HepG2 (cell line): ENCODE data around the gene ARHGAP12. TPM values are rescaled to one million over a fixed set of nuclear protein-coding genes. Genes with fewer than 3 reads are reported as not detected.
A peak's percentile ranks its signal among the peaks of the same experiment; 100 is the strongest.

ENCODE experiments used
- ATAC-seq: fragments of 200-7000 bp; cut with Tn5 transposase; 3 replicates; pipeline ENCODE4 v1.9.1; 2020; ENCODE audit warnings: mild to moderate bottlenecking, moderate library complexity
- BruUV-seq: library from RNA; stranded (reverse); fragments of 400-500 nt; replicated peaks from 2 replicates; lab custom pipeline; 2021; lab: Mats Ljungman, UMichigan
- CTCF ChIA-PET: fragments of 300-600 bp; formaldehyde crosslinking; extraction: SDS; loops from one replicate; lab custom pipeline; 2021; ENCODE audit warnings: low total read pairs, inconsistent platforms, low intra/inter-chr PET ratio; lab: Yijun Ruan, JAX
- POLR2A ChIA-PET: fragments of 350-600 bp; sonication (Branson Sonifier 250); formaldehyde crosslinking; loops from one replicate; lab custom pipeline; 2020; ENCODE audit warnings: antibody characterized with exemption, inconsistent platforms; lab: Yijun Ruan, JAX
- DNase-seq: peaks from one replicate; pipeline ENCODE4 v3.0.0-alpha.2; 2015; ENCODE audit warnings: low spot score
- FAIRE-seq: peaks from 3 replicates; lab custom pipeline; 2011; peaks lifted over from hg19 to GRCh38; lab: Jason Lieb, UNC
- H2AFZ ChIP-seq: one replicate; pipeline ENCODE4 v1.6.1; 2011; ENCODE audit warnings: low read length, inconsistent platforms
- H3K27ac ChIP-seq: fragments of 300-600 bp; 3 replicates; pipeline ENCODE4 v1.8.0; 2011; ENCODE audit warnings: mixed run types, mild to moderate bottlenecking, mixed read lengths, low read length, inconsistent platforms; ENCODE audit not compliant: insufficient read depth; ENCODE audit errors: extremely low read length
- H3K27me3 ChIP-seq, 2 experiments: fragments of 200-600 bp in 1 of 2; 2 replicates in 1 of 2; 3 replicates in 1 of 2; pipeline versions ENCODE4 v1.6.0 to v1.8.0; 2011; ENCODE audit warnings: low read length in 2 of 2, mild to moderate bottlenecking in 2 of 2, moderate library complexity in 2 of 2, inconsistent platforms in 1 of 2; ENCODE audit not compliant: insufficient read depth in 2 of 2, control insufficient read depth in 1 of 2
- H3K36me3 ChIP-seq, 2 experiments: fragments of 200-600 bp in 1 of 2; replicated peaks in 1 of 2; 2 replicates in 1 of 2; 3 replicates in 1 of 2; pipeline versions ENCODE4 v1.5.1 to v1.8.0; 2011; ENCODE audit warnings: low read length in 2 of 2, inconsistent platforms in 1 of 2; ENCODE audit not compliant: insufficient read depth in 2 of 2, control insufficient read depth in 1 of 2
- H3K4me1 ChIP-seq: 2 replicates; pipeline ENCODE4 v1.5.1; 2012; ENCODE audit warnings: low read length, inconsistent platforms; ENCODE audit not compliant: insufficient read depth
- H3K4me2 ChIP-seq: 2 replicates; pipeline ENCODE4 v1.6.0; 2011; ENCODE audit warnings: low read depth, low read length, inconsistent platforms
- H3K4me3 ChIP-seq, 3 experiments: fragments of 200-600 bp in 1 of 3; sonication (generic), shearing (Covaris generic) in 1 of 3; replicated peaks in 1 of 3; 2 replicates each; pipeline ENCODE4 v1.5.1; 2011 to 2016; ENCODE audit warnings: low read length in 3 of 3, inconsistent platforms in 2 of 3, low read depth in 2 of 3, mild to moderate bottlenecking in 2 of 3, control low read depth in 1 of 3, mixed read lengths in 1 of 3; ENCODE audit not compliant: insufficient read depth in 1 of 3
- H3K79me2 ChIP-seq: one replicate; pipeline ENCODE4 v1.6.1; 2011; ENCODE audit warnings: low read length, inconsistent platforms; ENCODE audit not compliant: insufficient read depth
- H3K9ac ChIP-seq: 2 replicates; pipeline ENCODE4 v1.6.0; 2011; ENCODE audit warnings: mild to moderate bottlenecking, low read depth, low read length, inconsistent platforms; ENCODE audit not compliant: insufficient read depth
- H3K9me3 ChIP-seq: 2 replicates; pipeline ENCODE4 v1.5.1; 2012; ENCODE audit warnings: mild to moderate bottlenecking, low read length
- H4K20me1 ChIP-seq: 2 replicates; pipeline ENCODE4 v1.6.0; 2011; ENCODE audit warnings: inconsistent platforms, mild to moderate bottlenecking, low read length, moderate library complexity; ENCODE audit not compliant: insufficient read depth
- THAP11 ChIP-seq: IDR thresholded peaks from 2 replicates; pipeline ENCODE4 v1.6.1; 2016; ENCODE audit warnings: missing biosample characterization, missing genetic modification reagents
- ZNF280B ChIP-seq: sonication (generic); formaldehyde crosslinking; IDR thresholded peaks from 2 replicates; pipeline ENCODE4 v1.5.0; 2020; ENCODE audit warnings: missing genetic modification reagents, mild to moderate bottlenecking, borderline replicate concordance
- ZNF281 ChIP-seq: sonication (generic); formaldehyde crosslinking; IDR thresholded peaks from 2 replicates; pipeline ENCODE4 v1.4.0; 2020; ENCODE audit warnings: missing genetic modification reagents, borderline replicate concordance
- ZNF33A ChIP-seq: sonication (generic); formaldehyde crosslinking; IDR thresholded peaks from 2 replicates; pipeline ENCODE4 v1.5.1; 2020; ENCODE audit warnings: missing genetic modification reagents, mild to moderate bottlenecking, moderate library complexity, borderline replicate concordance
- ZNF431 ChIP-seq: sonication (generic); formaldehyde crosslinking; IDR thresholded peaks from 2 replicates; pipeline ENCODE4 v1.9.0; 2022; ENCODE audit warnings: missing genetic modification reagents, low read depth, mild to moderate bottlenecking, borderline replicate concordance
- WGBS: methylation state at CpG from one replicate; pipeline ENCODE4 v1.1.6; 2017; ENCODE audit warnings: low lambda C conversion rate; 5-methylcytosine and 5-hydroxymethylcytosine counted together
- in situ Hi-C: cut with HindIII; loops from 2 replicates; pipeline ENCODE4 v1.10.0; 2017; ENCODE audit warnings: low pct_unique_long_range_greater_than_20kb; ENCODE audit not compliant: extremely low pct_ligation_motif_present
- intact Hi-C: fragments of 100-400 bp; cut with micrococcal nuclease; formaldehyde crosslinking; loops from one replicate; pipeline ENCODE4 v1.10.0; 2022; ENCODE audit not compliant: unreplicated experiment
- polyA plus RNA-seq, 8 experiments: library from polyadenylated mRNA; depleted of rRNA in 3 of 8; stranded (reverse) in 7 of 8; unstranded in 1 of 8; fragments of >200 nt; fragmentation: Illumina TruSeq in 4 of 8; extraction: Trizol in 4 of 8; gene quantifications; 2 replicates each; pipeline versions ENCODE4 v1.2.1 to v1.2.3, GENCODE V29; 2011 to 2016; ENCODE audit warnings: low read depth in 4 of 8, missing spikeins in 1 of 8, mixed read lengths in 1 of 8; ENCODE audit not compliant: insufficient read depth in 1 of 8
- total RNA-seq, 5 experiments: library from RNA; depleted of rRNA; stranded (reverse); fragments of >200 nt; fragmentation: Illumina TruSeq; extraction: Trizol; gene quantifications; 2 replicates each; pipeline ENCODE4 v1.2.3, GENCODE V29; 2016; ENCODE audit warnings: low read depth in 1 of 5

ARHGAP12 gene
- total and polyA plus RNA-seq, 2 of the 13 experiments (the other 11 are each of a cell fraction or from before 2014, with no cell fraction given): 25.0 to 54.6 TPM

GRCh38 chr10:31838709-31839108 lies 89.9 kb downstream of the ARHGAP12 start:
- H4K20me1 ChIP-seq: no peaks in the 10 kb centered on the region
- WGBS: 96% methylated on average over 7 of the region's 7 CpGs
- CTCF ChIA-PET: no interaction called here
- ATAC-seq (no peak), FAIRE-seq (no peak), DNase-seq (no peak)
- no TSS peak for BruUV-seq
- H3K4me1 ChIP-seq: no peaks in the 10 kb centered on the region
- in situ Hi-C loops: loop anchor here (25.0 kb wide), 1 partner anchor 374 kb away; no protein-coding TSS in a partner anchor
- intact Hi-C loops: loop anchor here (5.0 kb wide), 1 partner anchor 374 kb away; no protein-coding TSS in a partner anchor
- H3K4me2 ChIP-seq: no peak overlapping the region
- no peak overlapping the region for H2AFZ ChIP-seq
- H3K9ac ChIP-seq: no peak overlapping the region
- peaks cover 12 to 31% of the 10 kb centered on the region in 2 experiments; a peak in 4 of 5 replicates for H3K36me3 ChIP-seq
- no peak overlapping the region for H3K27ac ChIP-seq
- POLR2A ChIA-PET: no interaction called here
- H3K4me3 ChIP-seq: no peak overlapping the region
- peak; percentile 20; the same call in 1 of the 2 replicates for TF ChIP-seq ZNF281 (CRISPR knock-in tag)
- TF ChIP-seq ZNF33A (CRISPR knock-in tag): no peak
- TF ChIP-seq ZNF431 (CRISPR knock-in tag): no peak
- TF ChIP-seq ZNF280B (CRISPR knock-in tag): no peak
- TF ChIP-seq THAP11 (CRISPR knock-in tag): no peak
- H3K27me3 ChIP-seq: no peaks in the 10 kb centered on the region
- no peaks in the 10 kb centered on the region for H3K9me3 ChIP-seq
- H3K79me2 ChIP-seq: peaks cover 1% of the 10 kb centered on the region
